SK-N-SH (cell line): ENCODE results near the gene CTNNA3. TPM values are rescaled to one million over a fixed set of nuclear protein-coding genes. Genes with fewer than 3 reads are reported as not detected.

Source experiments
- CTCF ChIA-PET: fragments of 300-600, 350-600 bp; formaldehyde crosslinking; extraction: SDS; loops from one replicate; lab custom pipeline; 2021; lab: Yijun Ruan, JAX
- POLR2A ChIA-PET: fragments of 350-600 bp; sonication (Branson Sonifier 250); formaldehyde crosslinking; extraction: SDS; loops from one replicate; lab custom pipeline; 2020; ENCODE audit warnings: antibody characterized with exemption, inconsistent platforms; lab: Yijun Ruan, JAX
- DNase-seq: peaks from one replicate; pipeline ENCODE4 v3.0.0; 2012
- H2AFZ ChIP-seq: fragments of 200-600 bp; sonication (generic); 2 replicates; pipeline ENCODE4 v1.8.1; 2016; ENCODE audit warnings: antibody characterized with exemption, mild to moderate bottlenecking, low read depth
- H3F3A ChIP-seq: fragments of 200-600 bp; sonication (generic); replicated peaks from 2 replicates; pipeline ENCODE3; 2016; ENCODE audit warnings: antibody characterized with exemption, mild to moderate bottlenecking; ENCODE audit not compliant: insufficient read depth
- H3K27ac ChIP-seq, 2 experiments: fragments of 200-500 bp in 1 of 2; fragments of 200-600 bp in 1 of 2; sonication (Bioruptor generic) in 1 of 2; sonication (generic), shearing (Covaris generic) in 1 of 2; 2 replicates each; pipeline versions ENCODE4 v1.5.1 to v1.6.1; 2014 to 2016; ENCODE audit warnings: low read depth in 2 of 2, inconsistent platforms in 1 of 2, low read length in 1 of 2, mild to moderate bottlenecking in 1 of 2, mixed read lengths in 1 of 2
- H3K27me3 ChIP-seq: fragments of 200-600 bp; sonication (generic), shearing (Covaris generic); 2 replicates; pipeline ENCODE4 v1.6.1; 2016; ENCODE audit warnings: mixed run types; ENCODE audit not compliant: insufficient read depth
- H3K36me3 ChIP-seq, 2 experiments: fragments of 200-500 bp in 1 of 2; fragments of 200-600 bp in 1 of 2; sonication (Bioruptor generic) in 1 of 2; sonication (generic) in 1 of 2; replicated peaks in 1 of 2; 2 replicates each; pipeline versions ENCODE3 to v1.5.1; 2014 to 2016; ENCODE audit warnings: low read length in 1 of 2, mild to moderate bottlenecking in 1 of 2; ENCODE audit not compliant: insufficient read depth in 2 of 2, control insufficient read depth in 1 of 2
- H3K4me1 ChIP-seq, 2 experiments: fragments of 200-500 bp in 1 of 2; fragments of 200-600 bp in 1 of 2; sonication (Bioruptor generic) in 1 of 2; sonication (generic), shearing (Covaris generic) in 1 of 2; 2 replicates each; pipeline versions ENCODE4 v1.5.1 to v1.6.1; 2014 to 2016; ENCODE audit warnings: low read depth in 1 of 2, low read length in 1 of 2, mixed run types in 1 of 2; ENCODE audit not compliant: insufficient read depth in 2 of 2, control insufficient read depth in 1 of 2
- H3K4me2 ChIP-seq: fragments of 200-600 bp; sonication (generic), shearing (Covaris generic); 2 replicates; pipeline ENCODE4 v1.6.1; 2017; ENCODE audit warnings: mixed run types
- H3K4me3 ChIP-seq, 2 experiments: fragments of 200-500 bp in 1 of 2; fragments of 200-600 bp in 1 of 2; sonication (Bioruptor generic) in 1 of 2; sonication (generic), shearing (Covaris generic) in 1 of 2; 2 replicates each; pipeline versions ENCODE4 v1.5.1 to v1.8.1; 2014 to 2016; ENCODE audit warnings: low read depth in 2 of 2, inconsistent platforms in 1 of 2, low read length in 1 of 2, mild to moderate bottlenecking in 1 of 2, mixed read lengths in 1 of 2, moderate library complexity in 1 of 2
- H3K79me2 ChIP-seq: fragments of 200-600 bp; sonication (generic); 2 replicates; pipeline ENCODE4 v1.8.1; 2017; ENCODE audit warnings: mild to moderate bottlenecking; ENCODE audit not compliant: insufficient read depth
- H3K9ac ChIP-seq: fragments of 200-600 bp; sonication (generic); 2 replicates; pipeline ENCODE4 v1.6.1; 2017; ENCODE audit warnings: mixed run types
- H3K9me2 ChIP-seq: fragments of 200-600 bp; sonication (generic); 2 replicates; pipeline ENCODE4 v1.6.1; 2017; ENCODE audit warnings: mixed run types
- H3K9me3 ChIP-seq: fragments of 200-600 bp; sonication (generic); 2 replicates; pipeline ENCODE4 v1.6.1; 2017; ENCODE audit warnings: mixed run types, mild to moderate bottlenecking, moderate library complexity
- H4K20me1 ChIP-seq: fragments of 200-600 bp; sonication (generic); 2 replicates; pipeline ENCODE4 v1.6.1; 2017; ENCODE audit warnings: mild to moderate bottlenecking, mixed run types; ENCODE audit not compliant: insufficient read depth
- FOSL2 ChIP-seq: IDR thresholded peaks from 2 replicates; pipeline ENCODE4 v1.4.0; 2012; ENCODE audit warnings: low read depth, mild to moderate bottlenecking, moderate library complexity, borderline replicate concordance
- GATA2 ChIP-seq: sonication (generic); formaldehyde crosslinking; IDR thresholded peaks from 2 replicates; pipeline ENCODE4 v1.5.0; 2020; ENCODE audit warnings: mild to moderate bottlenecking, missing genetic modification reagents
- MAX ChIP-seq: IDR thresholded peaks from 2 replicates; pipeline ENCODE4 v1.4.0; 2012; ENCODE audit warnings: low read depth
- NFIC ChIP-seq: IDR thresholded peaks from 2 replicates; pipeline ENCODE4 v1.4.0; 2012; ENCODE audit warnings: borderline replicate concordance
- NRF1 ChIP-seq: IDR thresholded peaks from 2 replicates; pipeline ENCODE4 v1.6.1; 2012; ENCODE audit warnings: low read depth, mild to moderate bottlenecking, low read length
- RAD21 ChIP-seq: IDR thresholded peaks from 2 replicates; pipeline ENCODE4 v1.6.1; 2012; ENCODE audit warnings: mild to moderate bottlenecking, low read length
- RCOR1 ChIP-seq: fragments of 150-350 bp; IDR thresholded peaks from 2 replicates; pipeline ENCODE4 v1.6.1; 2017; ENCODE audit warnings: antibody characterized with exemption, low read length
- RXRA ChIP-seq: IDR thresholded peaks from 2 replicates; pipeline ENCODE4 v1.4.0; 2012; ENCODE audit warnings: low read depth, mild to moderate bottlenecking, borderline replicate concordance
- TEAD4 ChIP-seq: IDR thresholded peaks from 2 replicates; pipeline ENCODE4 v1.4.0; 2012; ENCODE audit warnings: mild to moderate bottlenecking, borderline replicate concordance; ENCODE audit not compliant: insufficient read depth
- USF1 ChIP-seq: IDR thresholded peaks from 2 replicates; pipeline ENCODE4 v1.4.0; 2012; ENCODE audit warnings: low read depth, borderline replicate concordance
- WGBS: methylation state at CpG from one replicate; pipeline ENCODE4 v1.1.6; 2017; ENCODE audit warnings: low lambda C conversion rate; 5-methylcytosine and 5-hydroxymethylcytosine counted together
- polyA plus RNA-seq, 3 experiments: library from polyadenylated mRNA; depleted of rRNA; stranded (reverse); fragments of >200 nt; gene quantifications; 2 replicates each; pipeline ENCODE4 v1.2.3, GENCODE V29; 2012
- TF ChIP-seq, protein P1 (sequence below): IDR thresholded peaks from 2 replicates; pipeline ENCODE4 v1.4.0; 2012; ENCODE audit warnings: low read depth, borderline replicate concordance

The CTNNA3 gene
- polyA plus RNA-seq, 1 of the 3 experiments (the other 2 are of a cell fraction): not detected

DNA sequence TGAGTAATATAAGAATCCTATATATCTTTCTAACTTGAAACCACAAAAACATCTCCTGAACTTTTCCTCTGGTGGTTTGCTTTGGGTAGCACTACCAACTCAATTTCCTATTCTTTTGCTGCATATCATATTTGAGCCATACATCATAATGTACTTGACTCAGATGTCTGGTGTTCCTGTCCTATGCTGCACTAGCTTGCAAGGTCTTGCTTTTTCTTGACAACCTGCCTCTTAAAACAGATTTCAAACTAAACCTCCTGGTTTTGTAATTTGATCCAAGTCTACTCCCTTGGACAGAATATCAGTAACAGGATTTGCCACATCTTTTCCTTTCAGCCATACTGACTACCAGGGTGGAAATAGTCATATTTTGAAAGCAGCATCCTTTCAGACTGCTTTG is 1290.4 kb downstream of the CTNNA3 start (continued):
- TF ChIP-seq, protein P1, sequence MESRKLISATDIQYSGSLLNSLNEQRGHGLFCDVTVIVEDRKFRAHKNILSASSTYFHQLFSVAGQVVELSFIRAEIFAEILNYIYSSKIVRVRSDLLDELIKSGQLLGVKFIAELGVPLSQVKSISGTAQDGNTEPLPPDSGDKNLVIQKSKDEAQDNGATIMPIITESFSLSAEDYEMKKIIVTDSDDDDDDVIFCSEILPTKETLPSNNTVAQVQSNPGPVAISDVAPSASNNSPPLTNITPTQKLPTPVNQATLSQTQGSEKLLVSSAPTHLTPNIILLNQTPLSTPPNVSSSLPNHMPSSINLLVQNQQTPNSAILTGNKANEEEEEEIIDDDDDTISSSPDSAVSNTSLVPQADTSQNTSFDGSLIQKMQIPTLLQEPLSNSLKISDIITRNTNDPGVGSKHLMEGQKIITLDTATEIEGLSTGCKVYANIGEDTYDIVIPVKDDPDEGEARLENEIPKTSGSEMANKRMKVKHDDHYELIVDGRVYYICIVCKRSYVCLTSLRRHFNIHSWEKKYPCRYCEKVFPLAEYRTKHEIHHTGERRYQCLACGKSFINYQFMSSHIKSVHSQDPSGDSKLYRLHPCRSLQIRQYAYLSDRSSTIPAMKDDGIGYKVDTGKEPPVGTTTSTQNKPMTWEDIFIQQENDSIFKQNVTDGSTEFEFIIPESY: no peak
- no peak for TF ChIP-seq TEAD4
- TF ChIP-seq USF1: no peak
- no peak for TF ChIP-seq RCOR1
- TF ChIP-seq, all 33 proteins: peak for 0

GRCh38 chr10:66398669-66399068 is 1297.3 kb downstream of the CTNNA3 start:
- H3K4me2 ChIP-seq: no peak overlapping the region
- H3K27me3 ChIP-seq: no peaks in the 10 kb centered on the region
- H3K9ac ChIP-seq: no peak overlapping the region
- no peak overlapping the region for H3K4me3 ChIP-seq
- no peaks in the 10 kb centered on the region for H4K20me1 ChIP-seq
- H3K9me2 ChIP-seq: no peaks in the 10 kb centered on the region
- no peak overlapping the region for H3K27ac ChIP-seq
- TF ChIP-seq GATA2 (CRISPR knock-in tag): peak; percentile 50
- TF ChIP-seq NRF1: no peak
- ChIA-PET CTCF (no interaction called here), POLR2A (no interaction called here)
- no peak overlapping the region for H2AFZ ChIP-seq
- no peaks in the 10 kb centered on the region for H3F3A ChIP-seq
- no peak for DNase-seq
- no peaks in the 10 kb centered on the region for H3K36me3 ChIP-seq
- no peaks in the 10 kb centered on the region for H3K4me1 ChIP-seq
- no peaks in the 10 kb centered on the region for H3K79me2 ChIP-seq
- H3K9me3 ChIP-seq: no peaks in the 10 kb centered on the region

- no peaks in the 10 kb centered on the region for H4K20me1 ChIP-seq
- H3K27me3 ChIP-seq: no peaks in the 10 kb centered on the region
- H3K4me3 ChIP-seq: no peak overlapping the region
- TF ChIP-seq NFIC (no peak), RAD21 (no peak), GATA2 (CRISPR knock-in tag) (no peak), RXRA (no peak), FOSL2 (no peak), MAX (no peak)
- ChIA-PET POLR2A (no interaction called here), CTCF (interaction anchor here (1.0 kb wide), 1 partner anchor 25 kb away, joined by 3 read pairs; no protein-coding TSS in a partner anchor)
- H3K9ac ChIP-seq: no peak overlapping the region
- no peaks in the 10 kb centered on the region for H3F3A ChIP-seq
- no peaks in the 10 kb centered on the region for H3K36me3 ChIP-seq
- H3K9me3 ChIP-seq: no peaks in the 10 kb centered on the region
- no peaks in the 10 kb centered on the region for H3K79me2 ChIP-seq
- H3K4me2 ChIP-seq: no peak overlapping the region
- WGBS: 3% methylated on average over 2 of the region's 2 CpGs
- no peak for DNase-seq
- H2AFZ ChIP-seq: no peak overlapping the region
- no peak overlapping the region for H3K27ac ChIP-seq
- H3K9me2 ChIP-seq: no peaks in the 10 kb centered on the region
- H3K4me1 ChIP-seq: no peaks in the 10 kb centered on the region
Measured at GRCh38 chr10:66394342-66395063, 1301.5 kb downstream of the CTNNA3 start.
